HK-2 (cell line): ENCODE results near the gene FXYD6.

Source experiments
- DNase-seq: peaks from one replicate; pipeline ENCODE4 v3.0.0-alpha.2; 2018; ENCODE audit not compliant: unreplicated experiment

FXYD6 gene

DNA sequence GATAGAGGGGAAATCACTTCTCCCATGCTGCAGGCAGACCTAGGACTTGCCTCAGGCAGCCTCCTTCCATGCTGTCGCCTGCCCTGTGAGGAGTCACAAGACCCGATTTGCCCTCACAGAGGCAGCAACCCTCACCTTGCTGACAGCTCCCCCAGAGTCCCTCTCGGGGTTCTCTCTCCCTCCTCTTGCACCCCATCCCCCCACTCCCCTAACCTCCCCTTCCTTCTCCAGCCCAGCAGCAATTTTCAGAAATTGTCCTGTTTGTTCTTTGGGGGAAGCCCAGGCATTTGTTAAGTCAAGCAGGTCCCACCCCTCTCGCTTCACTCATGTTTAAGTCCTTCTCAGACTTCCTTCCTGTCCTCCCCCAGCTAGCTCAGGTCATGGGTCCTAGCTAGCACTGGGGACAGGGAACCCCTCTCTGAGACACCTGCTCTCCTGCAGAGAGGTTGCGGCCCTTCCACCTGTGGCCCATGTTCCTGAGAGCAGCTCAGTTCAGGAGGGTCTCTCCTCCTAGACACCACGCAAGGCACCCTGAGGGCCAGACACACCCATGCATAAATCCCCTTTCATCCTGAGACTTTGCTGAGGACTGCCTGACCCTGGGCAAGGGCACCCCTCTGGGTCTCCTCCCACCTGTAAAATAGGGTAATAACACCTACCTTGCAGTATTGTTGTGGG, 45.6 kb downstream of the FXYD6 start:
- DNase-seq: no peak

GRCh38 chr11:117830072-117830471, 46.4 kb downstream of the FXYD6 start:
- no peak for DNase-seq

GRCh38 chr11:117829369-117829725, 47.1 kb downstream of the FXYD6 start:
- DNase-seq: no peak

DNA sequence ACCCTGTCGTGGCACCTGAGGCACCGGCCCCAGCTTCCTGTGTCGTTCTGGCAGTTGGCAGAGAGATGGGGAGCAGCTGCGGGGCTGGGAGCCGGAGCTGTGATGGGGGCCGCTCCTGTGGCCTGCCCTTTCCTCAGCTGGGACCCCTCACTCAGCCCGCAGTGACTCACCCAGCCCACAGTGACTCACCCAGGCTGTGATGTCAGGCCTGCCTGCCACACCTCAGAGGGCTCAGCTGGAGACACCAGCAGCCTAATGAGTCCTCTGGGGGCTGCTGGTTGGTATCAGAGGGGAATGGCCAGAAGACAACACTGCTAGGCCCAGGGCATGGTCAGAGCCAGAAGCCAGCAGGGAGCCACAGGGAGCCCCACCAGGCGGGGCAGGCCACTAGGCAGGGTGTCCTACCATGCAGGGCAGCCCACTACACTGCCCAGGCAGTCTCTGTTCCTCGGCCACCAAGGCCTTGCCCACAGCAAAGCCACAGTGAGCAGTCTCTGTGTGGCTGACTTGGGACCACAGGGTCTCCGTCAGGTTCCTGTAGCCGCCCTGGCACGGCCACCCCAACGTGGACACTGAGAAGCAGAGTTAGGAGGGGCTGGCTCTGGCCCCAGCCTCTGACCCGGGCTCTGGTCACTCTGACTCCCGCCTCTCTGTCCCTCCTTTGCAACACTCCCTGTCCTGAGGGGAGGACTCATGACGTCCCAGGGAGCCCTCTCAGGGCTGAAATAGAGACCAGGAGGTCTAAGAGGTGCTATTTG, 47.7 kb downstream of the FXYD6 start:
- peak; percentile 61 for DNase-seq

GRCh38 chr11:117827521-117828511, 48.6 kb downstream of the FXYD6 start:
- no peak for DNase-seq

DNA sequence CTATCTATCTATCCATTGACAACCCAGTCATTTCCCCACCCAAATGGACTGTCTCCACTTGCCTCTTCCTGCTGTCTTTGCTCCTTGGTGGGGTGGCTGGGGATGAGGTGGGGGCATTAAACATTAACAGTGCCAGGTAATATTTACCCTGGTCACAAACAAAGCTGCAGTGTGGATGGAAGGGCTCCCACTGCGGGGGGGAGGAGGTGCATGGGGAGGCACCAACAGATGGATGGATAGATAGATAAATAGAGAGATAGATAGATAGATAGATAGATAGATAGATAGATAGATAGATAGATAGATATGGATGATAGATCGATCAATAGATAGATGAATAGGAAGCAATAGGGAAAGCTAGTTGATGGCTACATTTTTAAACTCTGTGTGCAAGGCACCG, 49.6 kb downstream of the FXYD6 start:
- DNase-seq: peak; percentile 24

DNA sequence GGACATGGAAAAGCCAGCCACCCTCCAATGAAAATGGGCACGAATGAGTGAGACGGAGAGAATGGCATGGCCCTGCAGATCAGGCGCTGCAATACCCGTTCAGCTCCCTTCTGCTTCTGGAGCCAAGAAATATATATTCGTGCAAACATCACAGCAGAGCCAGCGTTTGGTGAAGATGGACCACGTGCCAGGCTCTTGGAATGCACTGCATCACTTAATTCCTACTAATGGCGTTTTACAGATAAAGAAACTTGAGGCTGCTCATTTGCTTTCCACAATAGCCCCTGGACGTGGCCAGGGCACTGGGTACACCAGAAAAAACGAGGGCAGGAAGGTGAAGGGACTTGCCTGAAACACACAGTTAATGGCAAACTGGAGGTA, 50.3 kb downstream of the FXYD6 start:
- no peak for DNase-seq

- no peak for DNase-seq
Measured at GRCh38 chr11:117825538-117826189, 50.8 kb downstream of the FXYD6 start.

DNA sequence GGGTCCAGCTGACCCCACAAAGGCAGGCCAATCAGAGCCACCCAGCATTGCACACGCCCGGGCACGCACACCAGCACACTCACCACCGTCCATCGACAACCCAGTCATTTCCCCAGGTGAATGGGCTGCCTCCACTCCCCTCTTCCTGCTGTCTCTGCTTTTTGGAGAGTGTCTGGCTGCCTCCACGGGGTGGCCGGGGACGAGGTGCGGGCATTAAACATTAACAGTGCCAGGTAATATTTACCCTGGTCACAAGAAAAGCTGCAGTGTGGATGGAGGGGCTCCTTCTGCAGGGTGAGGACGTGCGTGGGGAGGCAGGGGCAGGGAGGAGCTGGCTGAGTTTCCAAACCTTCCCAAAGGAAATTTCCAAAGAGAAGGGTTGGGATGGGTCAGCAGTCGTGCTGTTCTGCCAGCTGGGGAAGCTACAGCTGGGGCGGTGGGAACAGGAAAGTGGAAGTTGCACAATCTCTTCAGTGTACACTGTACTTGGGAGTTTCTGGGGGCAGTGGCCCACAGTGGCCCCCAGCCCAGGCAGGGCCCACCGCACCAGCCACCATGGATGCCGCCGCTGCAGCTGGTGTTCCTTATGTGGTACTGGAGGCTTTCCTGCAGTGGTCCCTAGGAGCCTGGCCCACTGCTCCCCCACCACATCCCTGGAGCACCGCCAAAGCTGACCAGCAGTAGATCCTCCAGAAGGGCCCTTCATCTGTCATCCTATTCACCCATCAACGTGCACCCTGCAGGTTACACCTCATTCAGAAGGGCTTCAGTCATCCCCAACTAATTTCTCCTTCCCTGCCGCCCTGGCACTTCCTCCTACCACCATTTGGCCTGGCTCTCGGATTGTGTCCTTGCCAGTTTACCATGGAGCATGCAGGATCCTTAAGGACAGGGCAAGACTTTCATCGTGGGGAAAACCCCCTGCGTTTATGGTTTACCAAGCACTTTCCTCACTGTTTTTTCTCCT, 51.6 kb downstream of the FXYD6 start, which contains the start of gene FXYD2:
FXYD2 (minus strand) TSS at position 174 of the 967 bp plus-strand sequence; CDS start at position 108, 66 bp downstream.
- peak; percentile 26 for DNase-seq

- peak; percentile 12 for DNase-seq
Measured at GRCh38 chr11:117823946-117824420, 52.5 kb downstream of the FXYD6 start.

- DNase-seq: peak; percentile 25
Measured at GRCh38 chr11:117823294-117823945, 53.0 kb downstream of the FXYD6 start.

GRCh38 chr11:117822074-117823033, 54.1 kb downstream of the FXYD6 start:
- peak; percentile 55 for DNase-seq

GRCh38 chr11:117821431-117821830, 55.0 kb downstream of the FXYD6 start:
- DNase-seq: no peak

DNA sequence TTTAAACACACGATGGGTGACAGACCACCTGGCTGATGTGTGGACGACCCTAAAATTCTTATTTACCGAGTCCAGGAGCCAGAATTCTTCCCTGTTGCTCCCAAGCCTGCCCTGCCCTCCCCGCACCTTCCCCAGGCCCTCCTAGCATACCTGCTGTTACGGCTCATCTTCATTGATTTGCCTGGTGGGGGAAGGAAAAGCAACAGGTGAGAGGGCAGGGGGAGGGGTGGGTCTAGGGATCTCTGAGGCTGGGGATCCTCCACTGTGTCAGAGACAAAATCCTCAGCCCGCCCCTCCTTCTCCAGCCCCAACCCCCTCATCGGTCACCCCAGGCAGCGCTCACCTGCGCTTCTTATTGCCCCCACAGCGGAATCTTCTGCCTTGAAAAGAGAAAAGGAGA, 55.9 kb downstream of the FXYD6 start:
- no peak for DNase-seq

DNA sequence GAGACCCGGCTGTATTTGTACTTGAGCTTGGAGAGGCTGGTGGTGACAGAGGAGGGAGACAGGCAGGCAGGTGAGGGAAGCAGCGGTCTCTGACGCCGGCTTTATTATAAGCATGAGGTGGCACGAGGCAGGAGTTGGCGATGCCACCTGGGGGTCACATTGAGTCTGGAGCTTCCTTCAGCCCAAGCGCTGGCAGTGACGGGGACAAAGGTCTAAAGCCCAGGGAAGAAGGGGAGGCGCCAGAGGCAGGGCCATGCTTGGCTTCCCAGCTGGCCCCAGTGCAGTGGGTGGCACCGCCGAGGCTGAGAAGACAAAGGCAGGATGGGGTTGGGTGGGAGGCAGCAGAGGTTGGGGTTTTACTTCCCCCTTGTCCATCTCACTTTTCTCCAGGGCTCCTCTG, 56.4 kb downstream of the FXYD6 start:
- DNase-seq: no peak

DNA sequence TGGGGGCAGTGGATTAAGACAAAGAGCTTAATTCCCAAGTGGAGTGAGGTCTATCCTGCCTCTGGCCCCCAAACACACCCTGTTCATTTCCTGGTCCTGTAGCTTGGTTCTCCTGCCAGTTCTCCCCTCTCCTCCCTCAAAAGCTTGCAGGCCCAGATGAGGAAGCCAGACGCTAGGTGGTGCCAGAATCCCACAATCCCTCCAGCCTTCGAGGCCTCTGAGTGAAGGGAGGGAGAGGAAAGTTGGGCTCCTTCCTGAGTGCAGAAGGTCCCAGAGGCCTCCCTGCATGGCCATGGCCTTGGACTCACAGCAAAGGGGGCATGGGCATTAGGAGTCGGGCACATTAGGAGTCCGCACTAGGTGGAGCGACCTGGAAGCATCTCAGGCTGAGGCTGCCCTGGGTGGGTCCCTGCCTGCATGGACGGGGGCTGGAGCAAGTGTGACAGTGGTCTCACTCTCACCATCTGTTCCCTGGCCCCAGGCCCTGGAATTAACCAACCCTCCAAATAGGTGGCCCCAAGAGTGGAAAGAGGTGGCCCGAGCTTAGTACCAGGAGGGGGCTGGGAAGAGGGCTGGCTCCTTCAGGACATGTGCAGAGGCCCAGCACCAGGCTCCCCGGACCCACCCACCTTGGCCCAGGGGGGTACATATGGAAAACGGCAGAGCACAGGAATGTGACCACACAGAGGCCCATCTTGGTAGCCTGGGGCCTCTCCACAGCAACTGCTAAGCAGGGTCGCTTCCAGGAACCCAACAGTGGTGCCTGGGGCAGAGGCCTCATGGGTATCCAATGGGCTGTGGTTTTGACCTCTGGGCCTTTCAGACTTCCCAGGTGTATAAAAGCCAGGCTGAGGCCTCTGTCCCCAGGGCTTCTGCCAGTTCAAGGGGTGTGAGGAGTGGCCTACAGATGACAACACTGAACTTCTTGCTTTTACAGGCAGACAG, 57.1 kb downstream of the FXYD6 start:
- DNase-seq: peak; percentile 71
